Measurements from ENCODE around the gene HTR2B. TPM values are rescaled to one million over a fixed set of nuclear protein-coding genes. Genes with fewer than 3 reads are reported as not detected.
A peak's percentile ranks its signal among the peaks of the same experiment; 100 is the strongest.
"Not testable (repeated sequence)": the region's sequence is repeated elsewhere in the genome, so short reads cannot be mapped to it uniquely, and the experiment has no call there.

Gene HTR2B
- total RNA-seq, 1 donor from 2014 or later, result 3.1 TPM

GRCh38 chr2:231144896-231145295 lies 20.1 kb upstream of the HTR2B start:
- peak overlapping the region; percentile 47 for H3K27ac Mint-ChIP-seq (ENCODE audit: unreplicated experiment)
- no peak for TF ChIP-seq CTCF (IDR thresholded peaks at IDR 0.05)
- no peaks in the 10 kb centered on the region for H3K9me3 Mint-ChIP-seq (ENCODE audit: unreplicated experiment)
- peaks cover 54% of the 10 kb centered on the region for H3K4me1 Mint-ChIP-seq (ENCODE audit: unreplicated experiment)
- H3K36me3 Mint-ChIP-seq (ENCODE audit: unreplicated experiment), result peaks cover 19% of the 10 kb centered on the region
- no peak overlapping the region for H3K4me3 Mint-ChIP-seq (ENCODE audit: unreplicated experiment)
- no peak for DNase-seq (ENCODE audit: extremely low spot score, unreplicated experiment)
- H3K27me3 Mint-ChIP-seq (ENCODE audit: unreplicated experiment), result no peaks in the 10 kb centered on the region

- H3K36me3 Mint-ChIP-seq (ENCODE audit: unreplicated experiment), result peaks cover 11% of the 10 kb centered on the region
- H3K27ac Mint-ChIP-seq (ENCODE audit: unreplicated experiment), result peak overlapping the region; percentile 91
- not testable (repeated sequence) for H3K9me3 Mint-ChIP-seq (ENCODE audit: unreplicated experiment); DNase-seq (ENCODE audit: extremely low spot score, unreplicated experiment); H3K27me3 Mint-ChIP-seq (ENCODE audit: unreplicated experiment); H3K4me3 Mint-ChIP-seq (ENCODE audit: unreplicated experiment)
- H3K4me1 Mint-ChIP-seq (ENCODE audit: unreplicated experiment), result peaks cover 52% of the 10 kb centered on the region
These were observed 16.0 kb upstream of the HTR2B start for GRCh38 chr2:231140808-231141207.

GRCh38 chr2:231139796-231140195 lies 15.0 kb upstream of the HTR2B start:
- DNase-seq (ENCODE audit: extremely low spot score, unreplicated experiment), result no peak
- TF ChIP-seq CTCF (IDR thresholded peaks at IDR 0.05), result no peak
- peaks cover 58% of the 10 kb centered on the region for H3K4me1 Mint-ChIP-seq (ENCODE audit: unreplicated experiment)

GRCh38 chr2:231138699-231139098 lies 13.9 kb upstream of the HTR2B start:
- Mint-ChIP-seq H3K27ac (ENCODE audit: unreplicated experiment) (peak overlapping the region; percentile 91), H3K4me1 (ENCODE audit: unreplicated experiment) (peaks cover 66% of the 10 kb centered on the region)

More at GRCh38 chr2:231139796-231140195, 15.0 kb upstream of the HTR2B start:
- H3K9me3 Mint-ChIP-seq (ENCODE audit: unreplicated experiment), result no peaks in the 10 kb centered on the region
- H3K27me3 Mint-ChIP-seq (ENCODE audit: unreplicated experiment), result no peaks in the 10 kb centered on the region
- peaks cover 7% of the 10 kb centered on the region for H3K36me3 Mint-ChIP-seq (ENCODE audit: unreplicated experiment)
- H3K4me3 Mint-ChIP-seq (ENCODE audit: unreplicated experiment), result peak overlapping the region; percentile 35
- H3K27ac Mint-ChIP-seq (ENCODE audit: unreplicated experiment), result peak overlapping the region; percentile 91

GRCh38 chr2:231134910-231135655 lies 10.2 kb upstream of the HTR2B start:
- no peak overlapping the region for H3K4me3 Mint-ChIP-seq (ENCODE audit: unreplicated experiment)
- DNase-seq (ENCODE audit: extremely low spot score, unreplicated experiment), result no peak
- peak overlapping the region; percentile 65 for H3K27ac Mint-ChIP-seq (ENCODE audit: unreplicated experiment)
- H3K9me3 Mint-ChIP-seq (ENCODE audit: unreplicated experiment), result no peaks in the 10 kb centered on the region
- H3K27me3 Mint-ChIP-seq (ENCODE audit: unreplicated experiment), result no peaks in the 10 kb centered on the region
- TF ChIP-seq CTCF (IDR thresholded peaks at IDR 0.05), result no peak
- H3K4me1 Mint-ChIP-seq (ENCODE audit: unreplicated experiment), result peaks cover 88% of the 10 kb centered on the region
- peaks cover 2% of the 10 kb centered on the region for H3K36me3 Mint-ChIP-seq (ENCODE audit: unreplicated experiment)

More at GRCh38 chr2:231138699-231139098, 13.9 kb upstream of the HTR2B start:
- Mint-ChIP-seq H3K4me3 (ENCODE audit: unreplicated experiment) (peak overlapping the region; percentile 44), H3K36me3 (ENCODE audit: unreplicated experiment) (peaks cover 4% of the 10 kb centered on the region), H3K27me3 (ENCODE audit: unreplicated experiment) (no peaks in the 10 kb centered on the region), H3K9me3 (ENCODE audit: unreplicated experiment) (no peaks in the 10 kb centered on the region)
- TF ChIP-seq CTCF (IDR thresholded peaks at IDR 0.05), result no peak
- no peak for DNase-seq (ENCODE audit: extremely low spot score, unreplicated experiment)
